ENCODE measurements around the gene GHSR. TPM values are rescaled to one million over a fixed set of nuclear protein-coding genes. Genes with fewer than 3 reads are reported as not detected.

GHSR gene
- polyA plus RNA-seq, 1 of the 3 experiments (the other 2 are of a cell fraction): not detected

GRCh38 chr3:172446198-172446597 is 2.1 kb downstream of the GHSR start (continued):
- TF ChIP-seq PBX3 (IDR thresholded peaks at IDR 0.05): no peak
- TF ChIP-seq RCOR1 (IDR thresholded peaks at IDR 0.05; ENCODE audit: low read length): no peak
- TF ChIP-seq, protein P1, sequence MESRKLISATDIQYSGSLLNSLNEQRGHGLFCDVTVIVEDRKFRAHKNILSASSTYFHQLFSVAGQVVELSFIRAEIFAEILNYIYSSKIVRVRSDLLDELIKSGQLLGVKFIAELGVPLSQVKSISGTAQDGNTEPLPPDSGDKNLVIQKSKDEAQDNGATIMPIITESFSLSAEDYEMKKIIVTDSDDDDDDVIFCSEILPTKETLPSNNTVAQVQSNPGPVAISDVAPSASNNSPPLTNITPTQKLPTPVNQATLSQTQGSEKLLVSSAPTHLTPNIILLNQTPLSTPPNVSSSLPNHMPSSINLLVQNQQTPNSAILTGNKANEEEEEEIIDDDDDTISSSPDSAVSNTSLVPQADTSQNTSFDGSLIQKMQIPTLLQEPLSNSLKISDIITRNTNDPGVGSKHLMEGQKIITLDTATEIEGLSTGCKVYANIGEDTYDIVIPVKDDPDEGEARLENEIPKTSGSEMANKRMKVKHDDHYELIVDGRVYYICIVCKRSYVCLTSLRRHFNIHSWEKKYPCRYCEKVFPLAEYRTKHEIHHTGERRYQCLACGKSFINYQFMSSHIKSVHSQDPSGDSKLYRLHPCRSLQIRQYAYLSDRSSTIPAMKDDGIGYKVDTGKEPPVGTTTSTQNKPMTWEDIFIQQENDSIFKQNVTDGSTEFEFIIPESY (IDR thresholded peaks at IDR 0.05; ENCODE audit: borderline replicate concordance, low read depth): no peak
- no peak for TF ChIP-seq YY1 (IDR thresholded peaks at IDR 0.05; ENCODE audit: low read depth)

GRCh38 chr3:172444821-172445220 is 3.4 kb downstream of the GHSR start:
- H3K9ac ChIP-seq: no peak overlapping the region
- 67% methylated on average over 6 of the region's 6 CpGs for WGBS (ENCODE audit: low lambda C conversion rate)
- H3K9me3 ChIP-seq: no peaks in the 10 kb centered on the region
- H3K9me2 ChIP-seq: no peaks in the 10 kb centered on the region
- H3K4me2 ChIP-seq: no peak overlapping the region
- H3K27ac ChIP-seq (ENCODE audit: low read depth in 2 of 2, low read length in 1 of 2): no peak overlapping the region
- no peaks in the 10 kb centered on the region for H3K79me2 ChIP-seq (ENCODE audit: insufficient read depth)
- H3K27me3 ChIP-seq (ENCODE audit: insufficient read depth): peaks cover 26% of the 10 kb centered on the region
- TF ChIP-seq FOSL2 (IDR thresholded peaks at IDR 0.05; ENCODE audit: borderline replicate concordance, low read depth): no peak
- TF ChIP-seq, protein P2, sequence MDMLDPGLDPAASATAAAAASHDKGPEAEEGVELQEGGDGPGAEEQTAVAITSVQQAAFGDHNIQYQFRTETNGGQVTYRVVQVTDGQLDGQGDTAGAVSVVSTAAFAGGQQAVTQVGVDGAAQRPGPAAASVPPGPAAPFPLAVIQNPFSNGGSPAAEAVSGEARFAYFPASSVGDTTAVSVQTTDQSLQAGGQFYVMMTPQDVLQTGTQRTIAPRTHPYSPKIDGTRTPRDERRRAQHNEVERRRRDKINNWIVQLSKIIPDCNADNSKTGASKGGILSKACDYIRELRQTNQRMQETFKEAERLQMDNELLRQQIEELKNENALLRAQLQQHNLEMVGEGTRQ (IDR thresholded peaks at IDR 0.05; ENCODE audit: borderline replicate concordance, low read depth, low read length): no peak
- TF ChIP-seq, protein P1 (IDR thresholded peaks at IDR 0.05; ENCODE audit: borderline replicate concordance, low read depth): no peak
- TF ChIP-seq TEAD4 (IDR thresholded peaks at IDR 0.05; ENCODE audit: borderline replicate concordance, insufficient read depth): no peak
- no peak for TF ChIP-seq GABPA (IDR thresholded peaks at IDR 0.05; ENCODE audit: low read depth)
- TF ChIP-seq RFX5 (IDR thresholded peaks at IDR 0.05; ENCODE audit: low read length): no peak
- TF ChIP-seq ELF1 (IDR thresholded peaks at IDR 0.05): no peak
- TF ChIP-seq EZH2phosphoT487 (IDR thresholded peaks at IDR 0.05; ENCODE audit: borderline replicate concordance, low read depth): no peak
- TF ChIP-seq REST (IDR thresholded peaks at IDR 0.05; ENCODE audit: low read depth, low read length): no peak
- no peak for TF ChIP-seq MXI1 (IDR thresholded peaks at IDR 0.05; ENCODE audit: low read depth, low read length)
- TF ChIP-seq, protein P3, sequence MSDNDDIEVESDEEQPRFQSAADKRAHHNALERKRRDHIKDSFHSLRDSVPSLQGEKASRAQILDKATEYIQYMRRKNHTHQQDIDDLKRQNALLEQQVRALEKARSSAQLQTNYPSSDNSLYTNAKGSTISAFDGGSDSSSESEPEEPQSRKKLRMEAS (IDR thresholded peaks at IDR 0.05; ENCODE audit: low read depth): no peak
- no peak for TF ChIP-seq PBX3 (IDR thresholded peaks at IDR 0.05)
- TF ChIP-seq FOXM1 (IDR thresholded peaks at IDR 0.05; ENCODE audit: low read depth): no peak
- no peak for TF ChIP-seq CTCF (IDR thresholded peaks at IDR 0.05)
- no peaks in the 10 kb centered on the region for H4K20me1 ChIP-seq (ENCODE audit: insufficient read depth)
- H3F3A ChIP-seq (replicated peaks; ENCODE audit: insufficient read depth): no peaks in the 10 kb centered on the region
- no peak overlapping the region for H2AFZ ChIP-seq (ENCODE audit: low read depth)
- ChIA-PET CTCF (interaction anchor here (1.3 to 2.1 kb wide), 2 partner anchors 16 to 112 kb away, joined by 3 to 9 read pairs; no protein-coding TSS in a partner anchor), POLR2A (no interaction called here)
- peaks cover 0 to 12% of the 10 kb centered on the region in 2 experiments; a peak in 1 of 4 replicates for H3K4me1 ChIP-seq (ENCODE audit: control insufficient read depth in 1 of 2, insufficient read depth in 2 of 2, low read depth in 1 of 2, low read length in 1 of 2)
- H3K36me3 ChIP-seq (replicated peaks in 1 of 2; ENCODE audit: control insufficient read depth in 1 of 2, insufficient read depth in 2 of 2, low read length in 1 of 2): no peaks in the 10 kb centered on the region
- H3K4me3 ChIP-seq (ENCODE audit: low read depth in 2 of 2, low read length in 1 of 2): no peak overlapping the region
- DNase-seq: no peak

Measured in SK-N-SH (cell line).